HepG2 (cell line): ENCODE results near the gene LRP5. TPM values are rescaled to one million over a fixed set of nuclear protein-coding genes. Genes with fewer than 3 reads are reported as not detected.

Experiments
- ATAC-seq: fragments of 200-7000 bp; cut with Tn5 transposase; 3 replicates; pipeline ENCODE4 v1.9.1; 2020; ENCODE audit warnings: mild to moderate bottlenecking, moderate library complexity
- BruUV-seq: library from RNA; stranded (reverse); fragments of 400-500 nt; replicated peaks from 2 replicates; lab custom pipeline; 2021; lab: Mats Ljungman, UMichigan
- CTCF ChIA-PET: fragments of 300-600 bp; formaldehyde crosslinking; extraction: SDS; loops from one replicate; lab custom pipeline; 2021; ENCODE audit warnings: low total read pairs, inconsistent platforms, low intra/inter-chr PET ratio; lab: Yijun Ruan, JAX
- POLR2A ChIA-PET: fragments of 350-600 bp; sonication (Branson Sonifier 250); formaldehyde crosslinking; loops from one replicate; lab custom pipeline; 2020; ENCODE audit warnings: antibody characterized with exemption, inconsistent platforms; lab: Yijun Ruan, JAX
- DNase-seq: peaks from one replicate; pipeline ENCODE4 v3.0.0-alpha.2; 2015; ENCODE audit warnings: low spot score
- FAIRE-seq: peaks from 3 replicates; lab custom pipeline; 2011; peaks lifted over from hg19 to GRCh38; lab: Jason Lieb, UNC
- H2AFZ ChIP-seq: one replicate; pipeline ENCODE4 v1.6.1; 2011; ENCODE audit warnings: low read length, inconsistent platforms
- H3K27ac ChIP-seq: fragments of 300-600 bp; 3 replicates; pipeline ENCODE4 v1.8.0; 2011; ENCODE audit warnings: mixed run types, mild to moderate bottlenecking, mixed read lengths, low read length, inconsistent platforms; ENCODE audit not compliant: insufficient read depth; ENCODE audit errors: extremely low read length
- H3K27me3 ChIP-seq, 2 experiments: fragments of 200-600 bp in 1 of 2; 2 replicates in 1 of 2; 3 replicates in 1 of 2; pipeline versions ENCODE4 v1.6.0 to v1.8.0; 2011; ENCODE audit warnings: low read length in 2 of 2, mild to moderate bottlenecking in 2 of 2, moderate library complexity in 2 of 2, inconsistent platforms in 1 of 2; ENCODE audit not compliant: insufficient read depth in 2 of 2, control insufficient read depth in 1 of 2
- H3K36me3 ChIP-seq, 2 experiments: fragments of 200-600 bp in 1 of 2; replicated peaks in 1 of 2; 2 replicates in 1 of 2; 3 replicates in 1 of 2; pipeline versions ENCODE4 v1.5.1 to v1.8.0; 2011; ENCODE audit warnings: low read length in 2 of 2, inconsistent platforms in 1 of 2; ENCODE audit not compliant: insufficient read depth in 2 of 2, control insufficient read depth in 1 of 2
- H3K4me1 ChIP-seq: 2 replicates; pipeline ENCODE4 v1.5.1; 2012; ENCODE audit warnings: low read length, inconsistent platforms; ENCODE audit not compliant: insufficient read depth
- H3K4me2 ChIP-seq: 2 replicates; pipeline ENCODE4 v1.6.0; 2011; ENCODE audit warnings: low read depth, low read length, inconsistent platforms
- H3K4me3 ChIP-seq, 3 experiments: fragments of 200-600 bp in 1 of 3; sonication (generic), shearing (Covaris generic) in 1 of 3; replicated peaks in 1 of 3; 2 replicates each; pipeline ENCODE4 v1.5.1; 2011 to 2016; ENCODE audit warnings: low read length in 3 of 3, inconsistent platforms in 2 of 3, low read depth in 2 of 3, mild to moderate bottlenecking in 2 of 3, control low read depth in 1 of 3, mixed read lengths in 1 of 3; ENCODE audit not compliant: insufficient read depth in 1 of 3
- H3K79me2 ChIP-seq: one replicate; pipeline ENCODE4 v1.6.1; 2011; ENCODE audit warnings: low read length, inconsistent platforms; ENCODE audit not compliant: insufficient read depth
- H3K9ac ChIP-seq: 2 replicates; pipeline ENCODE4 v1.6.0; 2011; ENCODE audit warnings: mild to moderate bottlenecking, low read depth, low read length, inconsistent platforms; ENCODE audit not compliant: insufficient read depth
- H3K9me3 ChIP-seq: 2 replicates; pipeline ENCODE4 v1.5.1; 2012; ENCODE audit warnings: mild to moderate bottlenecking, low read length
- H4K20me1 ChIP-seq: 2 replicates; pipeline ENCODE4 v1.6.0; 2011; ENCODE audit warnings: inconsistent platforms, mild to moderate bottlenecking, low read length, moderate library complexity; ENCODE audit not compliant: insufficient read depth
- ELK4 ChIP-seq: sonication (generic); formaldehyde crosslinking; IDR thresholded peaks from 2 replicates; pipeline ENCODE4 v1.9.0; 2021; ENCODE audit warnings: missing genetic modification reagents, borderline replicate concordance
- HNRNPH1 ChIP-seq: fragments of 200-400 bp; formaldehyde crosslinking; optimal IDR thresholded peaks from 2 replicates; pipeline ENCODE3; 2017; ENCODE audit warnings: mild to moderate bottlenecking, low read depth, low read length
- JUNB ChIP-seq: sonication (generic); formaldehyde crosslinking; IDR thresholded peaks from 2 replicates; pipeline ENCODE4 v1.8.0; 2022; ENCODE audit warnings: missing genetic modification reagents, mild to moderate bottlenecking, borderline replicate concordance
- MBD4 ChIP-seq: IDR thresholded peaks from 2 replicates; pipeline ENCODE4 v1.6.1; 2012; ENCODE audit warnings: low read length, inconsistent platforms, borderline replicate concordance
- MTA1 ChIP-seq: sonication (generic); formaldehyde crosslinking; IDR thresholded peaks from 2 replicates; pipeline ENCODE4 v1.4.0; 2020; ENCODE audit warnings: missing genetic modification reagents, mild to moderate bottlenecking, borderline replicate concordance
- PAWR ChIP-seq: sonication (generic); formaldehyde crosslinking; IDR thresholded peaks from 2 replicates; pipeline ENCODE4 v1.4.0; 2020; ENCODE audit warnings: missing genetic modification reagents, mild to moderate bottlenecking, borderline replicate concordance
- PHF8 ChIP-seq: sonication (generic); formaldehyde crosslinking; IDR thresholded peaks from 2 replicates; pipeline ENCODE4 v1.5.0; 2020; ENCODE audit warnings: missing genetic modification reagents
- PTBP1 ChIP-seq: fragments of 200-400 bp; formaldehyde crosslinking; IDR thresholded peaks from 2 replicates; pipeline ENCODE4 v1.6.1; 2018; ENCODE audit warnings: low read length, low read depth; ENCODE audit not compliant: poor library complexity, severe bottlenecking
- SIX1 ChIP-seq: sonication (generic); formaldehyde crosslinking; IDR thresholded peaks from 2 replicates; pipeline ENCODE4 v1.4.0; 2020; ENCODE audit warnings: missing genetic modification reagents, borderline replicate concordance
- YEATS2 ChIP-seq: sonication (generic); formaldehyde crosslinking; IDR thresholded peaks from 2 replicates; pipeline ENCODE4 v1.4.0; 2020; ENCODE audit warnings: missing genetic modification reagents, borderline replicate concordance
- ZFP90 ChIP-seq: sonication (generic); formaldehyde crosslinking; IDR thresholded peaks from 2 replicates; pipeline ENCODE4 v1.8.0; 2022; ENCODE audit warnings: missing genetic modification reagents, mild to moderate bottlenecking, inconsistent platforms, borderline replicate concordance
- ZNF282 ChIP-seq: fragments of 450-650 bp; IDR thresholded peaks from 2 replicates; pipeline ENCODE4 v1.6.1; 2018; ENCODE audit not compliant: partially characterized antibody
- WGBS: methylation state at CpG from one replicate; pipeline ENCODE4 v1.1.6; 2017; ENCODE audit warnings: low lambda C conversion rate; 5-methylcytosine and 5-hydroxymethylcytosine counted together
- in situ Hi-C: cut with HindIII; loops from 2 replicates; pipeline ENCODE4 v1.10.0; 2017; ENCODE audit warnings: low pct_unique_long_range_greater_than_20kb; ENCODE audit not compliant: extremely low pct_ligation_motif_present
- intact Hi-C: fragments of 100-400 bp; cut with micrococcal nuclease; formaldehyde crosslinking; loops from one replicate; pipeline ENCODE4 v1.10.0; 2022; ENCODE audit not compliant: unreplicated experiment
- polyA plus RNA-seq, 8 experiments: library from polyadenylated mRNA; depleted of rRNA in 3 of 8; stranded (reverse) in 7 of 8; unstranded in 1 of 8; fragments of >200 nt; fragmentation: Illumina TruSeq in 4 of 8; extraction: Trizol in 4 of 8; gene quantifications; 2 replicates each; pipeline versions ENCODE4 v1.2.1 to v1.2.3, GENCODE V29; 2011 to 2016; ENCODE audit warnings: low read depth in 4 of 8, missing spikeins in 1 of 8, mixed read lengths in 1 of 8; ENCODE audit not compliant: insufficient read depth in 1 of 8
- total RNA-seq, 5 experiments: library from RNA; depleted of rRNA; stranded (reverse); fragments of >200 nt; fragmentation: Illumina TruSeq; extraction: Trizol; gene quantifications; 2 replicates each; pipeline ENCODE4 v1.2.3, GENCODE V29; 2016; ENCODE audit warnings: low read depth in 1 of 5
- TF ChIP-seq, protein P1 (sequence below): sonication (generic); formaldehyde crosslinking; IDR thresholded peaks from 2 replicates; pipeline ENCODE4 v1.4.0; 2020; ENCODE audit warnings: missing genetic modification reagents

The LRP5 gene
- total and polyA plus RNA-seq, 2 of the 13 experiments (the other 11 are each of a cell fraction or from before 2014, with no cell fraction given), result 40.4 to 64.0 TPM

DNA sequence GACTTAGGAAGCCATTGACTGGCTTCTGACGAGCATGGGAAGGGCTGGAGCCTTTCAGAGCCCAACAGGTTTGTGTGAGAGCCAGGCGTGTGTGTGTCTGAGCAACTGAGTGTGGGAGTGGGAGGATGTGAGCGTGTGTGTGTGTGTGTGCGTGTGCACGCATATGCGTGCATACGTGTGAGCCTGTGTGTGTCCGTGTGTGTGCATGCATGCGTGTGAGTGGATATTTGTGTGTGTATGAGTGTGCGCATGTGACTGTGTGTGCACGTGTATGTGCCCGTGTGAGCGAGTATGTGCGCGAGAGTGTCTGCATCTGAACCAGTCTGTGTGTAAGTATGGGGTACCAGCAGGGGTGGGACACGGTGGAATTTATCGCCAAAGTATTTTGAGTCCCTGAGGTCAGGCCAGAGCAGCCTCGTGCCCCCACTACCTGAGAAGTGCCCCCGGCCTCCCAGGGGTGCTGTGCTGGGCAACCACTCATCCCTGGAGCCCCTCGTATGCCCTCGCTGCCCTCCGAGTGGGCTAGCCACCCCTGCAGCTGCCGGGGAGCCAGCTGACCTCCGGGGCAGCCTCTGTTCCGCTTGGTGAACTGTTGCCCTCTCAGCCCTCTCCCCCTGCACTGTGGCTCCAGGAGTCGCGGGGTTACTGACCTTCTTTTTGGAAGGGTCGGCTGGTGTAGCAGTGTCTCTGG lies 38.5 kb downstream of the LRP5 start:
- in situ Hi-C loops, result no loop called here
- Histone ChIP-seq H3K4me3 (no peak overlapping the region), H3K79me2 (peaks cover 72% of the 10 kb centered on the region), H3K4me1 (peaks cover 19% of the 10 kb centered on the region), H3K4me2 (no peak overlapping the region), H4K20me1 (peaks cover 77% of the 10 kb centered on the region; the same call in 1 of the 2 replicates), H3K27ac (no peak overlapping the region), H3K9ac (no peak overlapping the region), H2AFZ (no peak overlapping the region)
- intact Hi-C loops, result no loop called here
- CTCF ChIA-PET, result no interaction called here
- no peak for FAIRE-seq
- 95% methylated on average over 27 of the region's 28 CpGs for WGBS
- no TSS peak for BruUV-seq
- ATAC-seq, result no peak
- no peak for TF ChIP-seq PTBP1
- no peak for TF ChIP-seq PHF8 (CRISPR knock-in tag)
- no peak for TF ChIP-seq ZNF282
- no peak for TF ChIP-seq MBD4
- no peak for TF ChIP-seq ZFP90
- TF ChIP-seq YEATS2 (CRISPR knock-in tag), result no peak
- TF ChIP-seq, protein P1, sequence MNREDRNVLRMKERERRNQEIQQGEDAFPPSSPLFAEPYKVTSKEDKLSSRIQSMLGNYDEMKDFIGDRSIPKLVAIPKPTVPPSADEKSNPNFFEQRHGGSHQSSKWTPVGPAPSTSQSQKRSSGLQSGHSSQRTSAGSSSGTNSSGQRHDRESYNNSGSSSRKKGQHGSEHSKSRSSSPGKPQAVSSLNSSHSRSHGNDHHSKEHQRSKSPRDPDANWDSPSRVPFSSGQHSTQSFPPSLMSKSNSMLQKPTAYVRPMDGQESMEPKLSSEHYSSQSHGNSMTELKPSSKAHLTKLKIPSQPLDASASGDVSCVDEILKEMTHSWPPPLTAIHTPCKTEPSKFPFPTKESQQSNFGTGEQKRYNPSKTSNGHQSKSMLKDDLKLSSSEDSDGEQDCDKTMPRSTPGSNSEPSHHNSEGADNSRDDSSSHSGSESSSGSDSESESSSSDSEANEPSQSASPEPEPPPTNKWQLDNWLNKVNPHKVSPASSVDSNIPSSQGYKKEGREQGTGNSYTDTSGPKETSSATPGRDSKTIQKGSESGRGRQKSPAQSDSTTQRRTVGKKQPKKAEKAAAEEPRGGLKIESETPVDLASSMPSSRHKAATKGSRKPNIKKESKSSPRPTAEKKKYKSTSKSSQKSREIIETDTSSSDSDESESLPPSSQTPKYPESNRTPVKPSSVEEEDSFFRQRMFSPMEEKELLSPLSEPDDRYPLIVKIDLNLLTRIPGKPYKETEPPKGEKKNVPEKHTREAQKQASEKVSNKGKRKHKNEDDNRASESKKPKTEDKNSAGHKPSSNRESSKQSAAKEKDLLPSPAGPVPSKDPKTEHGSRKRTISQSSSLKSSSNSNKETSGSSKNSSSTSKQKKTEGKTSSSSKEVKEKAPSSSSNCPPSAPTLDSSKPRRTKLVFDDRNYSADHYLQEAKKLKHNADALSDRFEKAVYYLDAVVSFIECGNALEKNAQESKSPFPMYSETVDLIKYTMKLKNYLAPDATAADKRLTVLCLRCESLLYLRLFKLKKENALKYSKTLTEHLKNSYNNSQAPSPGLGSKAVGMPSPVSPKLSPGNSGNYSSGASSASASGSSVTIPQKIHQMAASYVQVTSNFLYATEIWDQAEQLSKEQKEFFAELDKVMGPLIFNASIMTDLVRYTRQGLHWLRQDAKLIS (CRISPR knock-in tag), result no peak
- no peak for TF ChIP-seq MTA1
- no peak for TF ChIP-seq JUNB (CRISPR knock-in tag)
- no peak for TF ChIP-seq HNRNPH1
- no peak for TF ChIP-seq PAWR (CRISPR knock-in tag)
- TF ChIP-seq SIX1 (CRISPR knock-in tag), result no peak
- no peak for TF ChIP-seq ELK4 (CRISPR knock-in tag)
- TF ChIP-seq, all 625 proteins: peak for 0
- Histone ChIP-seq H3K36me3 (peaks cover 56 to 77% of the 10 kb centered on the region in 2 experiments; a peak in 4 of 5 replicates), H3K9me3 (no peaks in the 10 kb centered on the region), H3K27me3 (no peaks in the 10 kb centered on the region; a peak in 1 of 5 replicates)
- POLR2A ChIA-PET, result no interaction called here
- no peak for DNase-seq
